ENCODE data around the gene CDC42BPG. TPM values are rescaled to one million over a fixed set of nuclear protein-coding genes. Genes with fewer than 3 reads are reported as not detected.

Gene CDC42BPG
- total and polyA plus RNA-seq, 2 of the 8 experiments (the other 6 are each of a cell fraction or from before 2014, with no cell fraction given): 3.7 to 10.6 TPM

- no peak overlapping the region for H3K9ac ChIP-seq (replicated peaks in 1 of 4; ENCODE audit: extremely low read depth in 1 of 4, low read depth in 3 of 4, low read length in 3 of 4)
- no peak overlapping the region for H3K14ac ChIP-seq (ENCODE audit: insufficient read length)
- no peaks in the 10 kb centered on the region for H4K20me1 ChIP-seq (replicated peaks in 1 of 2; ENCODE audit: control insufficient read depth in 1 of 2, insufficient read depth in 2 of 2, low read length in 2 of 2)
- no peak overlapping the region for H3K56ac ChIP-seq (replicated peaks; ENCODE audit: insufficient read length, low read depth, low read length)
- H3K27ac ChIP-seq (ENCODE audit: low read depth, low read length): no peak overlapping the region
- peaks cover 0 to 11% (median 8%) of the 10 kb centered on the region in 4 experiments; a peak in 6 of 7 replicates for H3K4me1 ChIP-seq (replicated peaks in 1 of 4; ENCODE audit: control insufficient read depth in 3 of 4, insufficient read depth in 4 of 4, low read length in 3 of 4)
- no peak for TF ChIP-seq SP1 (IDR thresholded peaks at IDR 0.05; ENCODE audit: low read depth, low read length)
- no peaks in the 10 kb centered on the region for H3K36me3 ChIP-seq (ENCODE audit: control insufficient read depth in 2 of 4, insufficient read depth in 4 of 4, low read length in 3 of 4)
- WGBS, 2 experiments (ENCODE audit: extremely low coverage in 1 of 2, insufficient coverage in 1 of 2, insufficient read length in 1 of 2, insufficient replicate concordance in 2 of 2, low coverage in 1 of 2, low lambda C conversion rate in 2 of 2, missing lambda C conversion rate in 1 of 2): 74% methylated on average over 9 of the region's 9 CpGs; no CpG with 5 or more reads in 1 of the 2 experiments
- no peak overlapping the region for H2AK5ac ChIP-seq (ENCODE audit: low read depth, low read length)
- H4K91ac ChIP-seq (replicated peaks; ENCODE audit: insufficient read length, low read length): peak overlapping the region; percentile 11
- peak overlapping the region; percentile 77; the same call in 1 of the 2 replicates for H2BK15ac ChIP-seq (ENCODE audit: low read length)
- no peak overlapping the region for H3K4me3 ChIP-seq (ENCODE audit: extremely low read depth in 1 of 4, insufficient read depth in 2 of 4, low read depth in 3 of 4, low read length in 4 of 4)
- CTCF ChIA-PET (ENCODE audit: partially characterized antibody): interaction anchor here (0.7 to 32.2 kb wide), 13 partner anchors 8 to 110 kb away, joined by 3 to 1058 read pairs (median 5); partner anchors contain the start of genes BATF2, CDC42BPG, EHD1 and SF1
- peak overlapping the region; percentile 73; the same call in 1 of the 2 replicates for H2AFZ ChIP-seq (ENCODE audit: low read length)
- no peak overlapping the region for H2BK5ac ChIP-seq (ENCODE audit: low read depth, low read length)
- H3K79me2 ChIP-seq (ENCODE audit: control insufficient read depth in 1 of 2, insufficient read depth in 2 of 2, low read length in 2 of 2): no peaks in the 10 kb centered on the region
- 0 out of 2 replicates have a peak overlapping the region, but pooled peaks have one; percentile 83 for H2BK20ac ChIP-seq (ENCODE audit: low read length)
- POLR2A ChIA-PET (ENCODE audit: partially characterized antibody): interaction anchor here (0.7 to 24.6 kb wide), 4 partner anchors 12 to 582 kb away, joined by 3 to 408 read pairs (median 34); partner anchors contain the start of gene EHD1
- H2BK12ac ChIP-seq (ENCODE audit: low read depth, low read length): peak overlapping the region; percentile 60; the same call in 1 of the 2 replicates
- H3K27me3 ChIP-seq (replicated peaks in 1 of 4; ENCODE audit: control insufficient read depth in 3 of 4, extremely low read depth in 1 of 4, insufficient read depth in 3 of 4, low read length in 3 of 4): no peaks in the 10 kb centered on the region; a peak in 1 of 7 replicates
- H3K23me2 ChIP-seq (ENCODE audit: low read depth, low read length): no peaks in the 10 kb centered on the region; the same call in 1 of the 2 replicates
- H4K5ac ChIP-seq (ENCODE audit: insufficient read length, low read depth, low read length): no peak overlapping the region
- DNase-seq (ENCODE audit: low read depth in 1 of 2, low spot score in 2 of 2) (no peak), FAIRE-seq (no peak)
- H4K8ac ChIP-seq (ENCODE audit: extremely low read depth, insufficient read depth, low read length): peak overlapping the region; percentile 66
- no peak overlapping the region for H2BK120ac ChIP-seq (replicated peaks; ENCODE audit: low read depth, low read length)
- H3K79me1 ChIP-seq (ENCODE audit: low read depth, low read length): no peaks in the 10 kb centered on the region
- H3K4me2 ChIP-seq (ENCODE audit: insufficient read depth in 1 of 2, low read depth in 2 of 2, low read length in 2 of 2): no peak overlapping the region; a peak in 1 of 4 replicates
- no peak overlapping the region for H3K23ac ChIP-seq (ENCODE audit: insufficient read length)
- peak overlapping the region; percentile 56 for H3K18ac ChIP-seq (ENCODE audit: extremely low read depth, low read length)
- peak overlapping the region; percentile 36 for H3K4ac ChIP-seq (replicated peaks; ENCODE audit: insufficient read length, low read depth, low read length)
- no peaks in the 10 kb centered on the region for H3K9me3 ChIP-seq (ENCODE audit: insufficient read depth in 2 of 2, low read depth in 1 of 2, low read length in 1 of 2)
These were observed 44.5 kb upstream of the CDC42BPG start for GRCh38 chr11:64888729-64889511.
